ENCODE results near the gene AKR1C2.
"Not testable (repeated sequence)": the region's sequence is repeated elsewhere in the genome, so short reads cannot be mapped to it uniquely, and the experiment has no call there.

AKR1C2 gene

GRCh38 chr10:5003127-5004029, at the start of gene AKR1C2:
TSS of gene AKR1C2 (minus strand) at chr10:5003857. CDS start at chr10:5003835, 22 bp downstream.
- DNase-seq (ENCODE audit: low read depth), result peak; percentile 17

DNA sequence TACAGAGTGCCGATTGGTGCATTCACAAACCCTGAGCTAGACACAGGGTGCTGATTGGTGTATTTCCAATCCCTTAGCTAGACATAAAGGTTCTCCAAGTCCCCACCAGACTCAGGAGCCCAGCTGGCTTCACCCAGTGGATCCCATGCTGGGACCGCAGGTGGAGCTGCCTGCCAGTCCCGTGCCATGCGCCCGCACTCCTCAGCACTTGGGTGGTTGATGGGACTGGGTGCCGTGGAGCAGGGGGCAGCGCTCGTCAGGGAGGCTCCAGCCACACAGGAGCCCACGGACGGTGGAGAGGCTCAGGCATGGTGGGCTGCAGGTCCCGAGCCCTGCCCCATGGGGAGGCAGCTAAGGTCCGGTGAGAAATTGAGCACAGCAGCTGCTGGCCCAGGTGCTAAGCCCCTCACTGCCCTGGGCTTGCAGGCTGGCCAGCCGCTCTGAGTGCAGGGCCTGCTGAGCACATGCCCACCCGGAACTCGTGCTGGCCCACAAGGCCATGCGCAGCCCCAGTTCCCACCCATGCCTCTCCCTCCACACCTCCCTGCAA, 49.4 kb upstream of the AKR1C2 start:
- not testable (repeated sequence) for DNase-seq (ENCODE audit: low read depth)

- peak; percentile 45 for DNase-seq (ENCODE audit: low read depth)
Observed at GRCh38 chr10:5047912-5048628, 44.4 kb upstream of the AKR1C2 start.

DNA sequence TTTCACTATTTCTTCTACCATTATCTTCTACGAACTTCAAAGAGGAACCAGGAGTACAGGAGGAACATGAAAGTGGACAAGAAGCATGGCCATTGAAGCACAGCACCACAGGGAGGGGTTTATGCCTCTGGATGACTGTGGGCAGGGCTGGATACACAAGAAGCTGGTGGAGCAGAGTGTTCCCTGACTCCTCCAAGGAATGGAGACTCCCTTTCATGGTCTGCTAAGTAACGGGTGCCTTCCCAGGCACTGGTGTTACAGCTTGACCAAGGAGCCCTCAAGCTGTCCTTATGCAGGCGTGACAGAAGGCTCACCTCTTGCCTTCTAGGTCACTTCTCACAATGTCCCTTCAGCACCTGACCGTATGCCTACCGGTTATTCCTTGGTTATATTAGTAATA, 43.4 kb upstream of the AKR1C2 start:
- not testable (repeated sequence) for DNase-seq (ENCODE audit: low read depth)

DNA sequence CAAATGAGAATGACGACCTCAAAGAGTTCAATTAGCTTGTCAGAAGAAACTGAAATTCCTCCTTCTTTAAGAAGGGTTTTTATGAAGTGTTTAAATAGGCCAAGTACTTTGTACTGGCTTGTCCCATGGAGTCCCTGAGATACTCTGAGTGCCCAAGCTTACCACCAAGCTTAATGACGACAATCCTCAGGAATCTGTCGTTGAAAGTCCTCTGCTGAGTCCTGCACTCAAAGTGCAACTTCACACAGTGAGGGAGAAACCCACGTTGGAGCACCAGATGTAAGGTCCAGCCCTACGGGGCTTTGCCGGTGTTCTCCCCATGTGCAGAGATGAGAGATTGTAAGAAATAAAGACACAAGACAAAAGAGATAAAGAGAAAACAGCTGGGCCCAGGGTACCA, 42.8 kb upstream of the AKR1C2 start:
- no peak for DNase-seq (ENCODE audit: low read depth)

GRCh38 chr10:5045095-5045494, 41.4 kb upstream of the AKR1C2 start:
- DNase-seq (ENCODE audit: low read depth), result no peak

DNA sequence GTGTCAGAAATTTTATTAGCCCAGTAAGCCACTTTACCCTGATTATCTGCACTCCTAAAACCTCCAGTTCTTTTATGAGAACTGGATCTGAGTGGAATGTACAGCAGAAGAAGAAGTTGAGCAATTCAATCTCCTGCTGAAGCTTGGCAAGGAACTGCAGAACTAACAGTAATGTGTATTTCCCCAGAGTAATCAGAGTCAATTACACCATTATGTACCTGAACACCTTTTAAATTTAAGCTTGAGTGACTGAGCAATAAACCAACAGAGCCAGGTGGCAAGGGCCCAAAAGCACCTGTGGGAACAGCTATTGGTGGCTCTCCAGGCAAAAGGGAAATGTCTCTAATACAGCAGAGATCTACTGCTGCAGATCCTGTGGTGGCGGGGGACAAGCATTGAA, 40.1 kb upstream of the AKR1C2 start:
- peak; percentile 70 for DNase-seq (ENCODE audit: low read depth)

DNA sequence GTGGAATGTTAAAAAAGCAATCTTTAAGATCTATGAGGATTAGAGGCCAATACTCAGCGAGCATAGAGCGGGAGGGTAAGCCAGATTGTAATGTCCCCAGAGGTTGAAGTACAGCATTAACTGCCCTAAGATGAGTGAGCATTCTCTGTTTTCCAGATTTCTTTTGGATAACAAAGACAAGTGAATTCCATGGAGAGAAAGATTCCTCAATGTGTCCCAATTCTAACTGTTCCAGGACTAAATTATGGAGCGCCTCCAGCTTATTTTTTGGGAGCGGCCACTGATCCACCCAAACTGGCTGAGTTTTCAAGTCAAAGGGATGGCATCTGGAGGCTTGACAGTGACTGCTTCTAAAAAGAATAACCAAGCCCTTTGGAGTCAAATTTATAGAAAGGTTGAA, 39.3 kb upstream of the AKR1C2 start:
- no peak for DNase-seq (ENCODE audit: low read depth)

DNA sequence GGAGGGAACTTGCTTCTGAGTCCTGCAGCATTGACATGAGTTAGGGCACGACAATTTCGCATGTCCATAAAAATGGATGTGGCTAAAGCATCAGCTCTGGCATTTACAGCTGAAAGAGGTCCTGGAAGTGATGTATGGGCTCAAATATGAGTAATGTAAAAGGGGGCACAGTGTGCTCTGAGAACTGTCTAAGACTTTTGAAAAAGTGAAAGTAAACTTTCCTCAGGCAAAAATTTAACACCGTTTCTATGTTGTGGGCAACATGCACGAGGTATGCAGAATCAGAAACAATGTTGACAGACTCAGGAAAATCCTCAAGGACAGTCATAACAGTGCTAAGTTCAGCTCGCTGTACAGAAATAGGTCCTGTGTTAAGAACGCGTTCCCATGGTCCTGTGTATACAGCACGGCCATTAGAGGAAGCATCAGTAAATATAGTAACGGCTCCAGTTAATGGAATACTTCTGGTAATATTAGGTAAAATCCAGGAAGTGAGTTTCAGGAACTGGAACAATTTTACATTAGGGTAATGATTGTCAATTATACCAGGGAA, 37.9 kb upstream of the AKR1C2 start:
- DNase-seq (ENCODE audit: low read depth), result no peak

GRCh38 chr10:5040781-5041470, 37.3 kb upstream of the AKR1C2 start:
- DNase-seq (ENCODE audit: low read depth), result no peak

DNA sequence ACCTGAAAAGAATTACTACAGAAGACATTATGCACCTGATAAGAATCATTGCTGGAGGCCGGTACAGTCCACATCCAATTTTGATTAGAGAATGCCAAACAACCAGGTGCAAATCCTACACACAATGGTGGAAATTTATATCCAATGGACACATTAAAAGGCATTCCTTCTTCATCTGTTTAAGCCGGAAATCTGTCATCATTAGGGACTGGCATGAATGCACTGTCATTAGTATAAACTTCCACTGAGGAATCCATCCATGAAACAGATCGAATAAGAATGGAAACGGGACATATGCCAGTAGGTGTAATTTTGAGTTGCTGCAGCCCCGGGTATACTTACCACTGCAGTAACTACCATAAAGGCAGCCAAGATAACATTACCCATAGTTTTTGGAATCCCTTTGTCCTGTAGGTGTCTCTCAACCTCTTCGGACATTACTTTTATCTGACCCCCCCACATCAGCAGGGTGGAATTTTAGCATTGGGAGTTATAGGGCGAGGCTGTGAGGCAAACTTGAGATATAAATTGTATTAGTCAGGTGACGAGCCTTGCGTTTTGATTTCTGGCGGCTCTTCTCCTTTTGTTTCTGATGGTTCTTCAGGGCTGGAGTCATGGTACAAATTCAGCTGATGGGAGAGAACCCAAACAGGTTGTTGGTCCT, 36.5 kb upstream of the AKR1C2 start:
- no peak for DNase-seq (ENCODE audit: low read depth)

DNA sequence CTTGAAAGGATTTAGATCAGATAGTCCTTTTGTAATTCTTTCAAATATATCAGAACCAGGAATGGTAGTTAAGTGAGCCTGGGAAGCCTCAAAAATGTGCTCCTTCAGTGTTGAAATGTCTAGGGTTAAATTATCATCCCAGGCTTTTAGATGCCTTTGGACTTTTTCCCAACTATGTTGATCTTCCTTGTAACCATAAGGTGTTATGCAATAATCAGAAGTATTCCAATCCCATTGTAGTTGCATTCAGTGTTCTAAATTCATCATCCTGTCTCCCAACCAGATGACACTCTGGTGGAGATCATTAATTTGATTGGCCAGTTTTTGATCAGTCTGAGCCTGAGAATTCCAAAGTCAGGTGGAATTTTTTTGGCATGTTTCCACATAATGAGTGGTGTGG, 35.1 kb upstream of the AKR1C2 start:
- DNase-seq (ENCODE audit: low read depth), result peak; percentile 68

DNA sequence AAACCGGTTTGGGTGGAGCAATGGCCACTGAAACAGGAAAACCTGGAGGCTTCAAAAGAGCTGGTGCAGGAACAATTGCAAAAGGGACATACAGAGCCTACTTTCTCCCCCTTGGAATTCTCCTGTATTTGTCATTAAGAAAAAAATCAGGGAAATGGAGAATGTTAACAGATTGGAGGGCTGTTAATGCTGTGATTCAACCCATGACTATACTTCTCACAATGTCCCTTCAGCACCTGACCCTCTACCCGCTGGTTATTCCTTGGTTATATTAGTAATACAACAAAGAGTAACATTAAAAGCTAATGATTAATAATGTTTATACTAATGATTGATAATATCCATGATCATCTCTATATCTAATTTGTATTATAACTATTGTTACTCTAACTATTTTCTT, 34.4 kb upstream of the AKR1C2 start:
- no peak for DNase-seq (ENCODE audit: low read depth)

GRCh38 chr10:5036511-5036910, 32.9 kb upstream of the AKR1C2 start:
- no peak for DNase-seq (ENCODE audit: low read depth)

DNA sequence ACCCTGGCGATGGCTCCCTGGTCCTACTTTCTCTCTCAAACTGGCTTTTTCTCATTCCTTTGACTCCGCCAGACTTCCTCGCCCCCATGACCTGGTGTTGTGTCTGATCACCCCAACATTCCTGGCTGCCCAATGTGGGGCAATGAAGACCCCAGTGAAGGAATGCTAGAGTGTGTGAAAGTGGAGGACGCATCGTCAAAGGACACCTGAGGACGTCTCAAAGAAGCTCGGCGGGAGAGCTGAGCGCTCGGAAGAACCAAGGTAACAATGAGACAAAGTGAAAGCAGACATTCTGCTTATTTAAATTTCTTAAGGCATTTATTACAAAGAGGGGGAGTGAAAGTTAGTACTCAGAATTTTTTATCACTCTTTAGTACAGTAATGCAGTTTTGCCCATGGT, 31.7 kb upstream of the AKR1C2 start:
- DNase-seq (ENCODE audit: low read depth), result no peak

- DNase-seq (ENCODE audit: low read depth), result no peak
Observed at GRCh38 chr10:5034588-5034987, 30.9 kb upstream of the AKR1C2 start.

- peak; percentile 76 for DNase-seq (ENCODE audit: low read depth)
Observed at GRCh38 chr10:5033061-5033778, 29.6 kb upstream of the AKR1C2 start.

GRCh38 chr10:5032444-5032843, 28.8 kb upstream of the AKR1C2 start:
- DNase-seq (ENCODE audit: low read depth), result not testable (repeated sequence)

GRCh38 chr10:5031588-5031987, 27.9 kb upstream of the AKR1C2 start:
- not testable (repeated sequence) for DNase-seq (ENCODE audit: low read depth)

- DNase-seq (ENCODE audit: low read depth), result no peak
Observed at GRCh38 chr10:5030989-5031388, 27.3 kb upstream of the AKR1C2 start.

GRCh38 chr10:5025461-5025881, 21.8 kb upstream of the AKR1C2 start:
- not testable (repeated sequence) for DNase-seq (ENCODE audit: low read depth)
